Occipital lobe (tissue), 2 donors: Measurements from ENCODE around the gene SLC47A2. TPM values are rescaled to one million over a fixed set of nuclear protein-coding genes. Genes with fewer than 3 reads are reported as not detected.
A peak's percentile ranks its signal among the peaks of the same experiment; 100 is the strongest.

Experiments used
- DNase-seq: peaks from one replicate; lab custom pipeline; 2025; lab: John Stamatoyannopoulos, UW
- total RNA-seq: library from RNA; depleted of rRNA; stranded (reverse); fragments of >200 nt; gene quantifications from one replicate; pipeline ENCODE4 v1.2.3, GENCODE V29; 2014

SLC47A2 gene
- total RNA-seq, 1 donor from 2014 or later = 1.9 TPM

- no peak for DNase-seq
Measured at GRCh38 chr17:19747829-19748806, 31.7 kb upstream of the SLC47A2 start, which contains the start of gene ALDH3A1. ALDH3A1 (minus strand) TSS chr17:19748298; CDS start chr17:19745129, 3,169 bp downstream.

GRCh38 chr17:19747159-19747719, 30.9 kb upstream of the SLC47A2 start:
- DNase-seq = no peak

GRCh38 chr17:19746517-19746916, 30.1 kb upstream of the SLC47A2 start:
- no peak for DNase-seq

GRCh38 chr17:19744922-19745757, 28.8 kb upstream of the SLC47A2 start:
- peak; percentile 86 for DNase-seq

- DNase-seq = no peak
Measured at GRCh38 chr17:19744492-19744891, 28.1 kb upstream of the SLC47A2 start.

- no peak for DNase-seq
Measured at GRCh38 chr17:19743101-19744100, 27.0 kb upstream of the SLC47A2 start.

- no peak for DNase-seq
Measured at GRCh38 chr17:19742495-19742894, 26.1 kb upstream of the SLC47A2 start.

GRCh38 chr17:19741832-19742457, 25.6 kb upstream of the SLC47A2 start:
- DNase-seq = no peak

- no peak for DNase-seq
Measured at GRCh38 chr17:19740933-19741332, 24.5 kb upstream of the SLC47A2 start.

GRCh38 chr17:19739241-19740201, 23.1 kb upstream of the SLC47A2 start:
- DNase-seq = no peak

- no peak for DNase-seq
Measured at GRCh38 chr17:19738757-19739156, 22.4 kb upstream of the SLC47A2 start.

GRCh38 chr17:19738073-19738449, 21.7 kb upstream of the SLC47A2 start:
- DNase-seq = no peak

- no peak for DNase-seq
Measured at GRCh38 chr17:19737305-19738072, 21.1 kb upstream of the SLC47A2 start.

GRCh38 chr17:19736071-19736470, 19.7 kb upstream of the SLC47A2 start:
- DNase-seq = no peak

GRCh38 chr17:19733953-19734526, 17.7 kb upstream of the SLC47A2 start:
- DNase-seq = no peak

GRCh38 chr17:19731626-19732025, 15.2 kb upstream of the SLC47A2 start:
- DNase-seq = no peak

GRCh38 chr17:19730843-19731242, 14.5 kb upstream of the SLC47A2 start:
- no peak for DNase-seq

- no peak for DNase-seq
Measured at GRCh38 chr17:19729900-19730299, 13.5 kb upstream of the SLC47A2 start.
